Sigmoid colon (tissue), 7 donors: ENCODE results near the gene SIPA1L3. TPM values are rescaled to one million over a fixed set of nuclear protein-coding genes. Genes with fewer than 3 reads are reported as not detected.
"Not testable (repeated sequence)": the region's sequence is repeated elsewhere in the genome, so short reads cannot be mapped to it uniquely, and the experiment has no call there.

Experiments used
- DNase-seq: peaks from one replicate; pipeline ENCODE4 v3.0.0-alpha.2; 2019
- H3K27ac ChIP-seq, 4 donors: fragments of 200-600 bp; sonication (generic); one replicate each; pipeline ENCODE4 v1.5.1; 2016 to 2019; ENCODE audit warnings: mild to moderate bottlenecking in 1 of 4
- H3K27me3 ChIP-seq, 3 donors: fragments of 200-600 bp; sonication (generic); one replicate each; pipeline ENCODE4 v1.5.1; 2019; ENCODE audit warnings: mild to moderate bottlenecking in 1 of 3
- H3K36me3 ChIP-seq, 4 donors: fragments of 200-600 bp; sonication (generic); one replicate each; pipeline ENCODE4 v1.5.1; 2016 to 2019
- H3K4me1 ChIP-seq, 4 donors: fragments of 200-600 bp; sonication (generic); one replicate each; pipeline ENCODE4 v1.5.1; 2017 to 2019
- H3K4me3 ChIP-seq, 4 donors: fragments of 200-600 bp; sonication (generic); one replicate each; pipeline ENCODE4 v1.5.1; 2017 to 2019; ENCODE audit warnings: mild to moderate bottlenecking in 2 of 4, moderate library complexity in 1 of 4
- H3K9me3 ChIP-seq, 4 donors: fragments of 200-600 bp in 3 of 4; sonication (generic) in 3 of 4; one replicate each; pipeline versions ENCODE4 v1.5.1 to v1.6.1; 2013 to 2019
- EP300 ChIP-seq, 4 donors: sonication (generic); formaldehyde crosslinking; IDR thresholded peaks; one replicate each; pipeline ENCODE4 v1.6.1; 2017; ENCODE audit warnings: antibody characterized with exemption in 4 of 4
- POLR2A ChIP-seq, 2 donors: fragments of 450-650 bp; IDR thresholded peaks; one replicate each; pipeline ENCODE4 v1.6.1; 2016; ENCODE audit warnings: antibody characterized with exemption in 2 of 2, mild to moderate bottlenecking in 2 of 2, moderate library complexity in 2 of 2
- POLR2AphosphoS5 ChIP-seq, 4 donors: sonication (generic); formaldehyde crosslinking; IDR thresholded peaks; one replicate each; pipeline ENCODE4 v1.6.1; 2017; ENCODE audit warnings: antibody characterized with exemption in 4 of 4
- WGBS, 2 donors: extraction: QIAGEN DNeasy Blood & Tissue Kit; methylation state at CpG; one replicate each; pipeline ENCODE4 v1.1.7; 2013; 5-methylcytosine and 5-hydroxymethylcytosine counted together
- intact Hi-C: fragments of 100-400 bp; cut with DNase I; formaldehyde crosslinking; loops from one replicate; pipeline ENCODE4 v1.15.1; 2023
- polyA plus RNA-seq, 3 donors: library from polyadenylated mRNA; stranded (reverse); fragments of 200-250 nt; gene quantifications; one replicate each; pipeline ENCODE4 v1.2.3, GENCODE V29; 2013
- total RNA-seq, 4 donors: library from RNA; depleted of rRNA; stranded (reverse); fragments of >200 nt; gene quantifications; one replicate each; pipeline ENCODE4 v1.1.0, GENCODE V29; 2016
- TF ChIP-seq, protein P1 (sequence below), 4 experiments: fragments of 450-650 bp in 3 of 4; fragments of 200-600 bp in 1 of 4; IDR thresholded peaks; one replicate each; pipeline ENCODE4 v1.5.1; 2016 to 2019; ENCODE audit warnings: antibody characterized with exemption in 4 of 4, mild to moderate bottlenecking in 3 of 4, moderate library complexity in 2 of 4
- donor health status: healthy with polysubstance abuse.
- donor health status: Bipolar disorder and iron deficiency.
- donor health status: healthy.

The SIPA1L3 gene
- total RNA-seq (1 to 10 TPM; 7.7 to 9.9 (median 8.7) TPM), polyA plus RNA-seq (10 to 100 TPM; 18.0 to 47.9 (median 30.5) TPM)

GRCh38 chr19:37906869-37907734 lies at the start of gene SIPA1L3:
SIPA1L3 (plus strand) TSS chr19:37907208; CDS start chr19:38081566, 174,358 bp downstream.
- H3K27me3 ChIP-seq: no peaks in the 10 kb centered on the region
- WGBS, 2 donors: 0% methylated on average over 95 of the region's 95 CpGs
- no peaks in the 10 kb centered on the region for H3K36me3 ChIP-seq
- H3K9me3 ChIP-seq: no peaks in the 10 kb centered on the region
- DNase-seq: peak; percentile 95
- H3K27ac ChIP-seq: peak within 1 kb of the TSS; percentile 71 to 81 (median 76)
- H3K4me1 ChIP-seq: peaks cover 0 to 19% (median 16%) of the 10 kb centered on the region in 4 donors
- peak within 1 kb of the TSS; percentile 75 to 90 (median 86) for H3K4me3 ChIP-seq
- TF ChIP-seq POLR2AphosphoS5 (IDR thresholded peaks at IDR 0.05): peak in 3 of 4 donors; percentile 61 to 89 (median 69)
- TF ChIP-seq POLR2A (IDR thresholded peaks at IDR 0.05): no peak
- TF ChIP-seq, protein P1, sequence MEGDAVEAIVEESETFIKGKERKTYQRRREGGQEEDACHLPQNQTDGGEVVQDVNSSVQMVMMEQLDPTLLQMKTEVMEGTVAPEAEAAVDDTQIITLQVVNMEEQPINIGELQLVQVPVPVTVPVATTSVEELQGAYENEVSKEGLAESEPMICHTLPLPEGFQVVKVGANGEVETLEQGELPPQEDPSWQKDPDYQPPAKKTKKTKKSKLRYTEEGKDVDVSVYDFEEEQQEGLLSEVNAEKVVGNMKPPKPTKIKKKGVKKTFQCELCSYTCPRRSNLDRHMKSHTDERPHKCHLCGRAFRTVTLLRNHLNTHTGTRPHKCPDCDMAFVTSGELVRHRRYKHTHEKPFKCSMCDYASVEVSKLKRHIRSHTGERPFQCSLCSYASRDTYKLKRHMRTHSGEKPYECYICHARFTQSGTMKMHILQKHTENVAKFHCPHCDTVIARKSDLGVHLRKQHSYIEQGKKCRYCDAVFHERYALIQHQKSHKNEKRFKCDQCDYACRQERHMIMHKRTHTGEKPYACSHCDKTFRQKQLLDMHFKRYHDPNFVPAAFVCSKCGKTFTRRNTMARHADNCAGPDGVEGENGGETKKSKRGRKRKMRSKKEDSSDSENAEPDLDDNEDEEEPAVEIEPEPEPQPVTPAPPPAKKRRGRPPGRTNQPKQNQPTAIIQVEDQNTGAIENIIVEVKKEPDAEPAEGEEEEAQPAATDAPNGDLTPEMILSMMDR (IDR thresholded peaks at IDR 0.05): no peak
- TF ChIP-seq EP300 (IDR thresholded peaks at IDR 0.05): no peak
- intact Hi-C loops: loop anchor here (1.0 to 10.0 kb wide), 4 partner anchors 98 to 536 kb away; partner anchors contain the start of genes DPF1 and ZNF527

DNA sequence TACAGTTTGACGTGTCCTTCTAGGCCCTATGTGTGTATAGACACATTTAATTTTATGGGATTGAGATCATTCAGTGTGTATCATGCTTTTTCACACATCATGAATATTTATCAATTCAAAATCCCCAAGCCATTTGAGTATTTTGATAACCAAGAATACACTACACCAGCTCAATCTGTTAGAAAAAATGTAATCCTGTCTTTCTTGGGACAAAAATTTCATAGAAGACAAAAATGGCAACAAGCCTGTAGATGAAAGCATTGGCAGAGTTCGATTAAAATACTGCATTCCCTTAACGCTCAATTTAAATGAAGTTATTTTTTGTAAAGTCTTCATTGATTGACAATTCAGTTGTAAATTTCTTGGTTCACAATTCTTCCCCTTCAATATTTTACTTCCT lies 42.5 kb upstream of the SIPA1L3 start:
- Histone ChIP-seq H3K4me1 (no peaks in the 10 kb centered on the region), H3K27ac (no peak overlapping the region), H3K36me3 (no peaks in the 10 kb centered on the region), H3K27me3 (no peaks in the 10 kb centered on the region), H3K4me3 (no peak overlapping the region), H3K9me3 (no peaks in the 10 kb centered on the region)
- TF ChIP-seq POLR2A (IDR thresholded peaks at IDR 0.05) (no peak), EP300 (IDR thresholded peaks at IDR 0.05) (no peak), POLR2AphosphoS5 (IDR thresholded peaks at IDR 0.05) (no peak)
- TF ChIP-seq, protein P1 (IDR thresholded peaks at IDR 0.05): no peak
- no peak for DNase-seq
- intact Hi-C loops: no loop called here
- 94 to 95% methylated on average over 3 of the region's 3 CpGs for WGBS, 2 donors

- H3K9me3 ChIP-seq, H3K4me3 ChIP-seq, H3K4me1 ChIP-seq, intact Hi-C loops, H3K27ac ChIP-seq, H3K36me3 ChIP-seq, DNase-seq, H3K27me3 ChIP-seq: not testable (repeated sequence)
- WGBS, 2 donors: 88 to 89% methylated on average over 8 of the region's 9 CpGs
Measured at GRCh38 chr19:37865930-37866329, 41.1 kb upstream of the SIPA1L3 start.

DNA sequence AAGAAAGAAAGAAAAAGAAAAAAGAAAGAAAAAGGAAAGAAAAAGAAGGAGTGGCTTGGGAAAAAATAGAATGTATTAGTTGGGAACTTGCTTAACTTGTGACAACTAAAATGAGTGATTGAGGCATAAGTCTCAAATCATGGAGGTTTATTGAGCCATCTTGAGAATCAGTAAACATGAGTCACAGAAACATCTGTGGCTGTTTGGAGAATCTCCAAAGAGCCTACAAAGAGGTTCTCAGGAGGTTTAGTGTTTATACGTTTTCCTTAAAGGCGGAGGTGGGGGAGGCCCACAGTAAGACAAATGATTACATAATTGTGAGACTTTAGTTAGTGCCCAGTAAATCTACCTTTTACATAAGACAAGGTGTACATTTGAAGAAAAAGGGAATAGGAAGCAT lies 39.2 kb upstream of the SIPA1L3 start:
- Histone ChIP-seq H3K4me3 (no peak overlapping the region), H3K27me3 (no peaks in the 10 kb centered on the region), H3K27ac (no peak overlapping the region), H3K36me3 (no peaks in the 10 kb centered on the region), H3K4me1 (no peaks in the 10 kb centered on the region), H3K9me3 (peaks cover 0 to 4% (median 0%) of the 10 kb centered on the region in 4 donors)
- TF ChIP-seq, protein P1 (IDR thresholded peaks at IDR 0.05): no peak
- TF ChIP-seq POLR2A (IDR thresholded peaks at IDR 0.05) (no peak), POLR2AphosphoS5 (IDR thresholded peaks at IDR 0.05) (no peak), EP300 (IDR thresholded peaks at IDR 0.05) (no peak)
- no peak for DNase-seq
- intact Hi-C loops: no loop called here
- WGBS, 2 donors: 19 to 49% methylated on average over 2 of the region's 2 CpGs

DNA sequence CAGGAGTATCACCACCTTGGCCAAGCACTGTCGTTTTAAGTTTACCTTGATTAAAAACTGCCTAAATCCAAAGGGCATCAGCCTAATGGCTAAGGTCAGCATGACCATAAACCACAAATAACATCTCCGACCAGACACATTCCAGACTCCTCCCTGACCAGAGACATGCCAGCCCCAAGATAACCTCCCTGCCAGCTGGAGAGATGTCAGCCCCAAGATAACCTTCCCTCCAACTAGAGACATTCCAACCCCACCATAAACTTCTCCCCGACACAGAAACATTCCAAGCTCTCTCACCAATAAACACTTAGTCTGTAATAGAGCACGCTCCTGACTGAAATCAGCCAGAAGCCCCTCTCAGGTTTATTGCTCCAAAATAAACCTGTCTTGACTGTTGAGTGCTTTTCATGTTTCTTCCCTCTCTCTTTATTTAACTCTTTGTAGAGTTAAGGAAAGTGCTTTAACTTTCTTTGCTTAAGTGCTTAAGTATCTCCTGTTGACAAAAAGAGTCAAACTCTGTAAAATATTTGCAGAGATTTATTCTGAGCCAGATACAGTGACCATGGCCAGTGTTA lies 37.2 kb upstream of the SIPA1L3 start:
- WGBS, 2 donors: 50 to 54% methylated on average over 4 of the region's 4 CpGs
- Histone ChIP-seq H3K27ac (no peak overlapping the region), H3K4me3 (no peak overlapping the region), H3K27me3 (no peaks in the 10 kb centered on the region), H3K36me3 (no peaks in the 10 kb centered on the region), H3K4me1 (no peaks in the 10 kb centered on the region), H3K9me3 (peaks cover 0 to 4% (median 0%) of the 10 kb centered on the region in 4 donors)
- TF ChIP-seq POLR2AphosphoS5 (IDR thresholded peaks at IDR 0.05) (no peak), POLR2A (IDR thresholded peaks at IDR 0.05) (no peak), EP300 (IDR thresholded peaks at IDR 0.05) (no peak)
- TF ChIP-seq, protein P1 (IDR thresholded peaks at IDR 0.05): no peak
- DNase-seq: no peak
- intact Hi-C loops: no loop called here
